ENCODE results near the gene CAMTA1.
A peak's percentile ranks its signal among the peaks of the same experiment; 100 is the strongest.
"Not testable (repeated sequence)": the region's sequence is repeated elsewhere in the genome, so short reads cannot be mapped to it uniquely, and the experiment has no call there.

CAMTA1 gene

DNA sequence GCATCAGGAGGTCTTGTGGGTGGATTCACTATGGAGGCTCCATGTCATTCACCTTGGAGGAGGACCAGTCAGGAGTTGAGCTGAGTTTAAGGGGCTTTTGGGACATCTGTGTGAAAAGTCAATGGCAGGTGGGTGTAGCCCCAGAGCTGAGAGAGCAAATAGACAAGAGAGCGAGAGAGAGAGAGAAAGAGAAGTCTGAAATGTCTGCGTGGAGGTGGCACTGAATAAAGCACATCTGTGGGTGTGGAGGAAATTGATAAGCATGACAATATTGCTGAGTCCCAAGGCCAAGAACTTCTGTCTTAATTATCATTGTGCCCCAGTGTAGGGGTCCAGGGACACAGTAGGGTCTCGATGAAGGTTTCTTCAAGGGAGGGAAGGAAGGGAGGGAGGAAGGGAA is 906.3 kb downstream of the CAMTA1 start:
- no peak for DNase-seq (ENCODE audit: low read depth, low spot score)
- H3K27ac ChIP-seq: no peak overlapping the region

DNA sequence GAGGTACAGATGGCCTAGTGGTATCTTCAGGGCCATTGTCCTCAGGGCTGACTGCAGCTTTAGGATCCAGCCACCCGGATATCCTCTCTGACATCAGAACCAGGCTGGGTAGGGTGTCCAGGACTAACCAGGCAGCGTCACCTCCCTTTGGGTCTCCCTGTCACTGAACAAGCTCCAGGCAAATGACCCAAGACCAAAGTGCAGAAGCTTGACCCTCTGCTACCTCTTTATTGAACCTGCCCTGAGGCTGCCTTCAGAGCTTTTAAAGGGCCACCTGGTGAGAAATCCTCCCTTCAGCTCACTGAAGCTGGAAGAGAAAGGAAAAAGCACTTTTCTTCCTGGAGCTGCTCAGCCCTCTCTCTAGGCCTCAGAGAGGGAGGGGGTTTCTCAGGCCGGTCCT is 906.8 kb downstream of the CAMTA1 start:
- no peak overlapping the region for H3K27ac ChIP-seq
- DNase-seq (ENCODE audit: low read depth, low spot score): no peak

DNA sequence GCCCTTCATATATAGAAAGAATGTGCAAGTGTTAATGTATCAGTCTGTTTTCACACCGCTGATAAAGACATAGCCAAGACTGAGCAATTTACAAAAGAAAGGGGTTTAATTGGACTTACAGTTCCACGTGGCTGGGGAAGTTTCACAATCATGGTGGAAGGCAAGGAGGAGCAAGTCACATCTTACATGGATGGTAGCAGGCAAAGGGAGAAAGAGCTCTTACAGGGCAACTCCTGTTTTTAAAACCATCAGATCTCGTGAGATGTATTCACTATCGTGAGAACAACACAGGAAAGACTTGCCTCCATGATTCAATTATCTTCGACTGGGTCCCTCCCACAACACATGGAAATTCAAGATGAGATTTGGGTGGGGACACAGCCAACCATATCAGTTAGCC is 907.8 kb downstream of the CAMTA1 start:
- not testable (repeated sequence) for H3K27ac ChIP-seq; DNase-seq (ENCODE audit: low read depth, low spot score)

DNA sequence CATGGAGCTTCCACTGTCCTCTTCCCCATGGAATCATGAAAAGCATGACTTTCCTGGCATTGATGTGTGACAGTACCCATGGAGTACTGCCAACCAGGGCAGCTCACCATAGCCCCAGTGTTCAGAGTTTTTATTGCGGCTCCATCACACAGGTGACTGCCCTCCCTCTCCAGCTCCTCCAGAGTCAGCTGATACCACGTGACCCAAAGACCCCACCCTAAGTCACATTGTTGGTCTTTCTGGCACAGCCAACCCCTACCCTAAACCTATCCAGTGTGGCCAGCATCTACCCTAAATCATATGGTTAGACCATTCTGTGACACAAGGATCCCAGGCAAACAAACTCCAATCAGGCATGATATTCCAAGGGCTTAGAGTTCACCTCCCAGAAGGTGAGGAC is 908.4 kb downstream of the CAMTA1 start:
- no peak for DNase-seq (ENCODE audit: low read depth, low spot score)
- H3K27ac ChIP-seq: no peak overlapping the region

DNA sequence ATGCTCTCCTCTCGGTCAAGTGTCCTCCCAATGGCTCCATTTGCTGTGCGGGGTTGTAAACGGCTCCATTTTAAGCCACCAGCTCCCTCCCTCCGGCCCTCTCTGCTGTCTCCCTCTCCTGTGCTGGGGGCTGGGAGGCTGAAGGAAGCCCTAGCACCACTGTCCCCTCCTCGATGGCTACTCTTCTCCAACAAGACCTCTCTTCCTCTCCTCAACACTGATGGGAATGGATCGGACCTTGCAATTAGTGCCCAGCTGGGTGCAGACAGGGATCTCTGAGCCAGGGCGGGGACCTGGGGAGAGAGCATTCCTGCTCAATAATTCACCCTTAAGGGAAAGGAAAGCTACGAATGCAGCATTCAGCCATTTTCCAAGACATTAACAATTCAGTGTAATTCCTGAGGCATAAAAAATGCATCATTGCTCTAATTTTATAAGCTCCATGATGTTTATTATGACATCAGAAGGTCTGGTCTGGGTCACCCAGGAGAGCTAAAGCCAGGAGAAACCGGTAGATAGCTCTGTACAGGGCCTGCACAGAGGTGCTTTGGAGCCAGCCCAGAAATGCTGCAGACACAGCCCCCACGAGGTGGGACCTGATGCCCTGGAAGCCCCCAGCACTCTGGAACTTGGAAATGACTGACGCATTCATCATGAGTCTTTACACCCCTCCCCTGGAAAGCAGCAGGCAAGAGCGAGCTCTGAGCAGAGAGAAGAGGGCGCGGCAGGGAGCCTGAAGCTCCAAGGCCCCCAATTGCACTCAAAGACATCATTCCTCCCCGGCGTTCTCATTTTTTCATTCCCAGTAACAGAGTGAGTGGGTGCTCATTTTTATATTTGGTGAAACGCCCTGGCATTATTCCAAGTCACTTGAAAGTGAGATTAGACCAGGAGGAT is 909.6 kb downstream of the CAMTA1 start:
- DNase-seq (ENCODE audit: low read depth, low spot score): no peak
- H3K27ac ChIP-seq: no peak overlapping the region

DNA sequence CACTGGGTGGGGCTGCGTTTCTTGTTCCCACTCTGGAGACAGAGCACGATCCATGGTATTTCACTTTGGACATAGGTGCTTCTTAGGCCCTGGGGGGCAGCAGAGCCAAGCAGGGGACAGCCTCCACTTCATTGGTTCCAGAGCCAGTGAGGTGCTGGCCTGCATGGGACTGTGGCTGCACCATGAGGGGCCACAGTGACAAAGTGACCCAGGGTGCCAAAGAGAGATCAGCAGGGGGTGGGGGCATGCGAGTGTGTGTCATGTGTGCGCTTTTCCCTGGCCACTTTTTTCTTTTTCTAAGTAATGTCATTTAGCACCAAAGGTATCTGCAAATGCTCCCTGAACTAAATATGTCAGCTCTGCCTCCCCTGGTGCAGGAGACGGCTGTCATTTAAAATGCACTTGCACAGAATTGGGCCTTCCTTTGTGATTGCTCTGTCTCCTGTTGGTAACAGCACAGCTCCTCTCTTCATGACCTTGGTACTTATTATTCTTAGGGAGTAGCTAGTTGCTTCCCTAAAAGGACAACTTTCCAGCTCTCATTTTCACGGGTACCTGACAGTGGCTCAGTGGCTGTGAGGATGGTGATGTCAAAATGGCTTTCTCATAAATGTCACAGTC is 910.4 kb downstream of the CAMTA1 start:
- no peak overlapping the region for H3K27ac ChIP-seq

DNA sequence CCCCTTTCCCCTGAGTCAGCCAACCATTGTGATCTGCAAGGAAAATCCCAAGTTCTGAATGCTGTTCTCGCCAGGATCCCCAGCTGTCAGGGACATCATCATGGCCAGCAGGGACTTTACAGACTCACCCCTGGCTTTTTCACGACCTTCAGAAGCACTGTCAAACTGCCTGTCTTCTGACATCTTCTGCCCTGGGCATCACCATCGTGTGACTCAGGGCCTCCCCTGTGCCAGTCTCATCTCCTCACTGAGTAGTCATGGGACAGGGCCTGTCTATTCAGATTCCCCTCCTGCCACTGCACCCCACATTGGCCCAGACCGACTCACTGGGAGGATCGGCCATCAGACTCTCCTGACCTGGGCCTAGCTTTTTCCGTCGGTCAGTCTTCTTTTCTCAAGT is 913.4 kb downstream of the CAMTA1 start:
- H3K27ac ChIP-seq: no peak overlapping the region
- no peak for DNase-seq (ENCODE audit: low read depth, low spot score)

More for the DNA sequence above, 910.4 kb downstream of the CAMTA1 start:
- DNase-seq (ENCODE audit: low read depth, low spot score): no peak

DNA sequence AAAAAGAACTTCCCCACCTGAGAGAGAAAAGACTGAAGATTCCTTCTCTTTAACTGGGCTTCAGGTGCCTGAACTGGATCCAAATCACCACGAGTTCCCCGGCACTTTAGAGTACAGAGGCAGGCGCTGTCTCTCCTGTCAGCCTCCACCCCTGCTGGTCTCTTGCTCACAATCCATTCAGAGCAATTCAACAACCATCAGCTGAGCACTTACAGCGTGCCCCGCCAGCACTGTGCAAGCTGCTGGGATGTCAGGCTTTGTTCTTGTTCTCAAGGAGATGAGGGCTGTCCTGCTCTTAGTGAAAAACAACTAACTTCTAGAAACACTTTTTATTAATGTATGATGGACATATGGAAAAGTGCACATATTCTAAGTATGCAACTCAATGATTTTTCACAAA is 917.1 kb downstream of the CAMTA1 start:
- DNase-seq (ENCODE audit: low read depth, low spot score): no peak
- H3K27ac ChIP-seq: no peak overlapping the region

DNA sequence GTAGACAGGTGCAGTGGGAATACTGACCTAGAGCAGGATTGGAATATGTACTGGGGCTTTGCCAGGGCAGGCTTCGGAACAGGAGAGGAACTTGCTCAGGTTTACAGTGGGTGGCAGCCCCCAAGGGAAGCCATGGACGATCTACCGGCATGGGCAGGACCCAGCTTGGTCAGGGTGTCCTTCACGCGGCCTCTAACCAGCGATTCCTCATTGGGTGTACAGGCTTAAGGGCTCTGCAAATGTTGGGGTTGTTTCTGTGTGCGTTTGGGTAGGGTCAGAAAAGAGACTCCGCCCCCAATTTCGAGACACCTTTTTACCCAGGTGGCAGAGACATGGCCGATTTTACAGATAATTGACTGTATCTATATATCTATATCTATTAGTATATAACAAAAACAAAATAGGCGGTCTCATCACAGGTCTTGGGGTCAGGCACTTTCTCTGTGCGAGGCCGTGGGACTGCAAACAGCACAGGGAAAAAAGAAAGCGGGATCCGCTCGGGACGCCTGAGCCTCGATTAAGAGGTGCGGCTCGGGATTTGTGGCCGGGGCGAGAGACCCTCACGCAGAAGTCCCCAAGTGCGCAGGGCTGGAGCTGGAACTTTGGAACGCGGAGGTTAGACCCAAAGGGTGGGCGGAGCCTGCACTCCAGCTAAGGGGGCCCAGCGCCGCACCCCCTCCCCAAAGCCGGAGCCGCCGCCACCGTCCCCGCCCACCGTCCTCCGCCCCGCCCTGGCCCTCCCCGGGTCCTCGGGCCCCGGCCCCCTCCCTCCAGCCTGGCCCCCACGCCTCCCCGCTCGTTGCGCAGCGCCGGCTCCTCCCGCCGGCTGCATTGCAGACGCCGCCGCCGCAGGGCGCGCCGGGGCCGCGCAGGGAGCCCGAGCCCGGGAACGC is 918.3 kb downstream of the CAMTA1 start:
- no peak for DNase-seq (ENCODE audit: low read depth, low spot score)
- H3K27ac ChIP-seq: no peak overlapping the region

DNA sequence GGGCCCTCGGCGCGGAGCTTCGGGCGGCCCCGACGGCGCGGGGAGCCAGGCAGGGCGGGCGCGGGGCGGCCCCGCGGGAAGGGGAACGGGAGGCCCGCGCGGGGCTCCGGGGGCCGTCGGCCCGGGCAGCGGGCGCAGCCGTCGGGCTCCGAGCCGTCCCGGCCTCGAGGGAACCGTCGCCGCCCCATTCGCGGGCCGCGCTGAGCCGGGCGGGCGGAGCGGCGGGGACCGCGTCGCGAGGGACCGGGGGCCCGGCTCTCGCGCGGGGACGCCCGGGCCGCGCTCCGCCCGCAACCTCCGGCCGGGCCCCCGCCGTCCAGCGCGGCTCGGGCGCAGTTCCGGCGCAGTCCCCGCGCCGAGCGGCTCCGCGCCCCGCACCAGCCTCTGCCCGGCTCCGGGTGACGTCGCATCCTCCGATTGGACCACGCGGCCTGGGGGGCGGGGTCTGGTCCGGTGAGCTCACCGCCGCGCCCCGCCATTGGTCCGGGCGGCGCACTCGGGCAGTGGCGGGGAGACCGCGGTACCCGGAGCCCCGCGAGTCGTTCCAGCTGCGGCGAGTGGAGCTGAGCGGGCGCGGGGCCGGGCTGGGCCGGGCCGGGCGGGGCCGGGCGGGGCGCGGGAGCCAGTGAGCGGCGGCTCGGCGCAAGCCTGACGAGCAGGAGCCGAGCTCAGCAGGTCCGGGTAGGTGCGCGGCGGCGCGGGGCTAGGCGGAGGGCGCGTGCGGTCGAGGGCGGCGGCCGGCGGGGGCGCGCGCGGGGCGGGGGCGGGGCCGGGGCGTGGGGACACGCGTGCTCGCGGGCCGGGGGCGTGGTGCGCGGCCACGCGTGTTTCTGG is 919.2 kb downstream of the CAMTA1 start:
- peak; percentile 58 for DNase-seq (ENCODE audit: low read depth, low spot score)
- no peak overlapping the region for H3K27ac ChIP-seq

DNA sequence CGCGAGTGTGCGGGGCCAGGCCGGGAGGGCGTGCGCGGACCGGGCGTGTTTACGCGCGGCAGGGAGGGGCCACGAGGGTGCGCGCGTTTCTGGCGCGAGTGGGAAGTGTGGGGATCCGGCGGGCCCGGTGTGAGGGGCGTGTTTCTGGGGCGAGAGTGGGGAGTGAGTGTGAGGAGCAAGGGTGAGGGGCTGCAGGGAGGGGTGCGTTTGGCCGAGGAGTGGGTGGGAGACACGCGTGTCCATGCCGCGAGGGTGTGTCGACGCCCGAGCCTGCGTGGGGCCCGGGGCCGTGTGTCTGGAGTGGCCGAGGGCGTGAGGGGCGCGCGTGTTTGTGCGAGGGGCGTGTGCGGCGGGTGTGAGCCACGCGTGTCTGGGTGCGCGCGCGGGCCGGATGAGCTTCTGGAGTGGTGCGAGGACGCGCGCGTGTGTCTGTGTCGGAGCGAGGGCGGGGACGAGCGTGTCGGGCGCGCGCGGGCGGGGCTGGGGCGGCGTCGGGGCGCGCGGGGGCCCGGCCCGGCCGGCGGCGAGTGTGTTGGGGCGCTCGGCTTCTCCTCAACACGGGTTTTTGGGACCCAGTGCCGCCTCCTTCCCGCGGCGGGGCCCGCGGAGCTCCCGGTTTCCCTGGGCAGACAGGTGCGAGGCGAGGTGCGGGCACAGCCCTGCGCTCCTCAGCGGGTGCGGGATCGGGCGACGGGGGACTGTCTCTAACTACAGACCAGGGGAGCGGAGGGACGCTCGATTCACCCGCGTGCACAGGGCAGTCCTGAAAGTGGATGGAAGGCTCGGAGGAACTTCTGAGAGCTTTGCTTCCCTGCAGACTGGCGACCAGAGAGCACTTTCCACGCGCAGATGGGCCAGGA is 920.0 kb downstream of the CAMTA1 start:
- no peak for DNase-seq (ENCODE audit: low read depth, low spot score)
- H3K27ac ChIP-seq: no peak overlapping the region

DNA sequence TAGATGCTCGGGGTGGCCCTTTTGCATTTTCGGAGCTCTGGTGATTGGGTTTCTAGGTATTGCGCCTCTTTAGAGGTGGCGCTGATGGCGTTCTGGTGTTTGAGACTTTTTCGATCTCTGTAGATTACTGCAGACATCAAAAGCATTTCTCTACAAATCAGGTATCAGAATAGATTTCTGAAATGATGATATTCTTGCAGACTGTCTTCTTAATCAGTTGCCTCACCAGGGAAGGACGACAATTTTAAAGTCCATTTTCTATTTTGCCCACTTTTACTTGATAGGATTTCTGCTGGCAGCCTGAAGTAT is 920.6 kb downstream of the CAMTA1 start:
- DNase-seq (ENCODE audit: low read depth, low spot score): no peak
- no peak overlapping the region for H3K27ac ChIP-seq

DNA sequence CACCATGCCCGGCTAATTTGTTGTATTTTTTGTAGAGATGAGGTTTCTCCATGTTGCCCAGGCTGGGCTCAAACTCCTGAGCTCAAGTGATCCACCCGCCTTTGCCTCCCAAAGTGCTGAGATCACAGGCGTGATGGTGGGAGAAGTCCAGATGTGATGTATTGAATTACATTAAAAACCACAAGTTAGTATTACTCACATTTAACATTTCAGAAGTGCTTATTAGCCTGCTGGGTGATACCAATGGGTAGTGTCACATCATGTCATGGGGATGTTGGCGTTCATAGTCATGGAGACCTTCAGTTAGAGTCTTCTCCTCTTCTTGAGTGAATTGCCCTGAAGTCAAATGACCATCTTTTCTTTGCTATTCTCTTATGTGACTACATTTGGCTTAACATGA is 922.3 kb downstream of the CAMTA1 start:
- DNase-seq (ENCODE audit: low read depth, low spot score): no peak
- no peak overlapping the region for H3K27ac ChIP-seq

DNA sequence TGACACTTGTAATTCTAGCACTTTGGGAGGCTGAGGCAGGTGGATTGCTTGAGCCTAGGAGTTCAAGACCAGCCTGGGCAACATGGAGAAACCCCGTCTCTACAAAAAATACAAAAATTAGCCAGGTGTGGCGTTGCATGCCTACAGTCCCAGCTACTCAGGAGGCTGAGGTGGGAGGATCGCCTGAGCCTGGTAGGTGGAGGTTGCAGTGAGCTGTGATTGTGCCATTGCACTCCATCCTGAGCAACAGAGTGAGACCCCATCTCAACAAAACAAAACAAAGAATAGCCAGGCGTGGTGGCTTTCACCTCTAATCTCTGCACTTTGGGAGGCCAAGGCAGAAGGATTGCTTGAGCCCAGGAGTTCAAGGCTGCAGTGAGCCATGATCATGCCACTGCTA is 922.8 kb downstream of the CAMTA1 start:
- H3K27ac ChIP-seq; DNase-seq (ENCODE audit: low read depth, low spot score): not testable (repeated sequence)

DNA sequence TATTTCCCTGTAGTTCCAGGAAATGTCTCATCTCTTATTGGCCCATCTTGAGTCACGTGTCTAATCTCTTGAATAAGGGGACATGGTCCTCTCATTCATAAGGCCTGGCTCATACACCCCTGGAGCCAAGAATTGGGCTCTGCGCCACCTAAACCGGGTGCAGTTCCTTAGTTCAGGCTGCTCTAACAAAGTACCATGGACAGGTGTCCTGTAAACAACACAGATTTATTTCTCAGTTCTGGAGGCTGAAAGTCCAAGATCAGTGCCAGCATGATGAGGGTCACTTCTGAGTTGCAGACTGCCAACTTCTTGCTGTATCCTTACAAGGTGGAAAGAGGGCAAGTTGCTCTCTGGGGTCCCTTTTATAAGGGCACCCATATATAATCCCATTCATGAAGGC is 925.6 kb downstream of the CAMTA1 start:
- DNase-seq (ENCODE audit: low read depth, low spot score): no peak
- no peak overlapping the region for H3K27ac ChIP-seq

DNA sequence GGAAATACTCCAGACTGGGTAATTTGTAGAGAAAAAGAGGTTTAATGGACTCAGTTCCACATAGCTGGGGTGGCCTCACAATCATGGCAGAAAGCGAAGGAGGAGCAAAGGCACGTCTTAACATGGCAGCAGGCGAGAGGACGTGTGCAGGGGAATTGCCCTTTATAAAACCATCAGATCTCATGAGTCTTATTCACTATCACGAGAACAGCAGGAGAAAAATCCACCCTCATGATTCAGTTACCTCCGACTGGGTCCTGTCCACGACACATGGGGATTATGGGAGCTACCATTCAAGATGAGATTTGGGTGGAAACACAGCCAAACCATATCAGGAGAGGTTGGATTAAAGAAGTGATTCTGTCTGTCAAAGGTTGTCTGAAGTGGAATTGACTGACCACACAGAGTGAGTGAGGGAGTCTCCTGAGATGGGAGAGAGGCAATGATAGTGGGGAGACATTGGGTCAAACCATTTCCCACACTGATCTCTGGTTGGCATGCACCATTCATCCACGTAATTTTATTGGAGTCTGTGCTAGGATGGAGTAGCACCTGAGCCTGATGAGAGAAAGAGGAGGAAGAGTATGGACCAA is 927.6 kb downstream of the CAMTA1 start:
- H3K27ac ChIP-seq: no peak overlapping the region
- no peak for DNase-seq (ENCODE audit: low read depth, low spot score)

DNA sequence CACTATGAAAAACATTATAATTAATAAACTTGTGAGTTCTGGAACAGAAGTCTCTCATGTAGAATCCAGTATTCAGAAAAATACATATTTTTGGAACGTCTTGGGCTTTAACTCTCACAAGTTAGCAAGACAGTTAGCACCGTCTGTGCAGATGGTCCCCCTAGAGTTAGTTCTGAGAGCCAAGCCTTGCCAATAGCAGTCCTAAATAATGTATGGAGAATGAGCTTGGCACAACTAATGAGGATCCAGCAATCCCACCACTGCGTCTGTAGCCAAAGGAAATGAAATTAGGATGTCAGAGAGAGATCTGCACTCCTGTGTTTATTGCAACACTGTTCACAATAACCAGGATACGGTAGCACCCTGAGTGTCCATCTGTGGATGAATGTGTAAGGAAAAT is 931.3 kb downstream of the CAMTA1 start:
- no peak overlapping the region for H3K27ac ChIP-seq
- no peak for DNase-seq (ENCODE audit: low read depth, low spot score)

DNA sequence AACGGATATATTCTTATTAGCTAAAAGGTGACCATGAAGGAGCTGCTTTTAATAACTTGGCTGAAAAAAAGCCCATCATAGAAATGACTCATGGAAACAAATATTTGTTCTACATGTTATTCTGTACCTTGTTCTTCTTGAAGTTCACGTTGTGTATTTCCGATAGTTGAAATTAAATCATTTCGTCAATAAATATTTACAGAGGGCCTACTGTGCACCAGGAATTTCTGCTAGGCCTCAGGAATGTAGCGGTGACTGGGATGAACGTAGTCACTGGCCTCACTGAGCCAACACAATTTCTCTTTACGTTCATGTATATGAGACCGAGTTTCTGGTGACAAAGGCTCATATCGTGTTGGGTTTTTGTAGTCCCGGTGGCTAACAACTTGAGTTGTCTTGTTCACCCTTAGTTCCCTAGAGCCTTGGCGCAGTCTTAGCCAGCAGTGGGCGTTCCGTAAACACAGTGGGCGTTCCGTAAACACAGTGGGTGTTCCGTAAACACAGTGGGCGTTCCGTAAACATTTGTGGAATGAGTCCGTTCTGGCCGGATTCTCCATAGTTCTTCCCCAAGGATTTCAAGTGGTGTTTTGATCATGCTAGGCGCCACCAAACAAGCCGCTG is 932.6 kb downstream of the CAMTA1 start:
- no peak for DNase-seq (ENCODE audit: low read depth, low spot score)
- no peak overlapping the region for H3K27ac ChIP-seq
